ENCODE results near the gene NSUN3. TPM values are rescaled to one million over a fixed set of nuclear protein-coding genes. Genes with fewer than 3 reads are reported as not detected.

The NSUN3 gene
- total RNA-seq, 1 donor from 2014 or later = 43.0 TPM

DNA sequence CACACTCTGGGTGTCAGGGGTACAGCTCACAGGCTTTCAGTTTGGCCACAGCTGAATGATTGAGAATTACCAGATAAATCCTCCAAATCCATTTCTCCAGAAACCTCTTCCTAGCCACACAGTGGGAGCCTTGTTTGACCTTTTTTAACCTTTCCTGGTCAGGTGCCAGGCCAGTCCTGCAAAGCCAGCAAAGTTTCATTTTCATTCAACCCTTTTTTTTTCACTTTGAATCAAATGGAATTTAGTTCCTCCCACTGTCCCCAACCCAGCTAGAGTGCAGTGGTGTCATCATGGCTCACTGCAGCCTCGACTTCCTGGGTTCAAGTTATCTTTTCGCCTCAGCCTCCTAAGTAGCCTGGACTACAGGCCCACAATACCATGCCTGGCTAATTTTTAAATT lies 67.8 kb downstream of the NSUN3 start:
- DNase-seq = no peak

DNA sequence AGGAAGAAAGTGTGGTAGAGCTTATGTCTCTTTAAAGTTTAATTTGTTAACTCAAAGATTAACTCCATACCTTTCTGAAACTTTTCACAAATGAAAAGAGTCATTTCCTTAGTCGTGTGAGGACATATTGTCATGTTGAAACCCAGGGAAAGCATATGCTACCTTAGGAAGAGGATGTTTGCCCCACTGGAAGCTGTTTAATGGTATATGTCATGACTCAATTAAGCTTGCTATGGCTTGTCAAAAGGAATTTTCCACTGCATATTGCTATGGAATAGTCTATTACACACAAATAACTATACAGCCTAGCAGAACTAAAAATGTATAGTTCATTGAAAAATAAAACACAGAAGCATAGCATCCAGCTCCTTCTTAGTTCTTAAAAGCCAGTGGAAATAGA lies 69.9 kb downstream of the NSUN3 start:
- no peak for DNase-seq

DNA sequence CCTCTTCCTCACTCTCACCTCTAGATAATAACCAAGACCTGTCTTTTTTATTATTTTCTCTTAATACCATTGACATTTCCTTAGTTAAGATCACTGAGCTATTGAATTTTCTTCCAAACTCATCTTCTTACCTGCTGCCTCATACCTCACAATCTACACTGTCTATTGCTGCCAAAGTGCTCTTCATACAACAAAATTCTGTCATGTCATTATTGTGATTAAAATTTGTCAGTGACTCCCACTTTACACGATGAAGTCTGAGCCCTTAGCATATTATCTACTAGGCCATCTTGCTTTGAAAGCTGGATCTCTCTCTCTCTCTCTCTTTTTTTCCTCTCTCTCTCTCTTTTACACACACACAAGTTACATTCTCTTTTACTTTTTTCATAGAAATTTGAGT lies 73.3 kb downstream of the NSUN3 start:
- DNase-seq = no peak

DNA sequence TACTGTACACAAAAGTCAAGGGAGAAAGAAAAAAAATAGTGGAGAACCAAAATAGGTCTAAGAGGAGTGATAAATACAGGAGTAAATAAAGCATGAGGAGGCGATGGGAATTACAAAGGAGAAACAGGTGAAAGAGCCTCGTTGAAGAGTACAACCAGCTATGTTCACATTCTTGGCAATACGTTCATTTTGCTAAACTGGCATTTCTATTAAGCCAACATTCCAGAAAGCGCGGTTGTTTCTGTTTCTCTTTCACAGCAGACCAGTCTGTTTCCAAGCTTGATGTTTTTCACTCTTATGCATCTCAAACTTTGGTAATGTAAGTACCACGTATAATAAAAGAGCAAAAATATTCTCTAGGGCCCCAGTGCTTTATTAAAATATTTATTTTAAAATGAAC lies 74.5 kb downstream of the NSUN3 start:
- DNase-seq = no peak

DNA sequence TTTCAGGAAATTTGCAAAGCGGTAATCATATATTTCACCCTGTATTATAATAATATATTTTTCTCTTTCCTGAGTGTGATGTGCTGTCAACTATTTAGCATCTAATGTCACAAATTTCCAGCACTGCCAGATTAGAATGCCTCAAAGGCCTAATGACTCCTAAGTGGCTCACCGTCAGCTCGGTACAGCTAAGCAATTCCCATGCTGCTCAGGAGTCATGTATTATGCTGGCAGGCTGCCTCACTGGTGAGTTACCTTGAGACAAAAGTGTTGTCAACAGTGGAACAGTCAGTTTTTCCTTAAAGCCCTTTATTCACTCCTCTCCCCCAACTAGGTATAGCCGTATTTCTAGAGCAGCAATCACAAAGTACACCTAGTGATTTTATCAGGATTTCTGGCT lies 83.6 kb downstream of the NSUN3 start:
- DNase-seq = no peak

DNA sequence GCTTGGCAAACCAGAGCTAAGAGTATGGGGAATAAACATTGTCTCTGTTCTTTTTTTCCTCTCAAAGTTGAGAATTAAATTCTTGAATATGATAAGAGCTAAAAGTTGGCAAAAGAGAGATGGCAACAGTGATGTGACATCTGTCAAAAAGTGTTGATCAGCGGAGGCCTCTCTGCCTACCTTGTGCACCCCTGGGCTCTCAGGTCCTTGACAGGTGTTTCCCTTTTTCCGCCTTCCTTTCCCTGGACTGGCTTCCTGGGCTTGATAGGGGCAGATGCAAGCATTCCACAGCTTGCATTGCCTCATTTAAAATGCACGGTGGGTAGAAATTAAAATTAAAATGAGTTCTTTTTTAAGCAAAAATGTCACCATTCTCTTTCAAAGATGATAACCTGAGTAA lies 84.2 kb downstream of the NSUN3 start:
- no peak for DNase-seq

DNA sequence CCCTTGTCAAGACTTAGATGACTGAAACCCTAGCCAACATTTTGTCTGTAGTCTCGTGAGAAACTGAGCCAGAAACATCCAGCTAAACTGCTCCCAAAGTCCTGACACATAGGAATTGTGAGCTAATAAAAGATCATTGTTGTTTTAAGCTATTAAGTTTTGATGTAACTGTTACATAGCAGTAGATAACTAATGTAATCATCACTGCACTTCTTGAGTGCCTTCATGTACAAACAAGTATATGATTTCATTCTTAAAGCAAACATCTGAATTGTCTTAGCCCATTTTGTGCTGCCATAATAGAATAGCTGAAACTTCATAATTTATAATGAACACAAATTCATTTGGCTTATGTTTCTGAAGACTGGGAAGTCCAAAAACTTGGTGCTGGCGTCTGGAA lies 87.3 kb downstream of the NSUN3 start:
- no peak for DNase-seq

DNA sequence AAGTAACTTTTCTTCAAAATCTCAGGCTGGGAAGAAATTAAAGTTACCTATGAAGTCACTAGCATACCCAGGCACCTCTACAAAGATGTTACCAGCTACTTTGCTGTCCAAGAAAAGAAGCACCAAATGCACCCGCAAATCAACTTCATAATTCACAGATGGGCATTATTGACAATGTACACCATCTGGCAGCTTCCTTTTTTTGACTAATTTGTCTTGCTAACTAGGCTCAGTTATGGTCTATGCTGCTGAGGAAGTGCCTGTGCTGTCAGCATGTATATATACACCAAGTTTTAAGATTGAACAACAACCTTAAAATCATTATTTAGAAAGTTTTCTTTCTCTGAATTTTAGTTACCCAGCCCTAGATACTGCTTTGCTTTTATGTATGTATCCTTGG lies 93.8 kb downstream of the NSUN3 start:
- DNase-seq = no peak

DNA sequence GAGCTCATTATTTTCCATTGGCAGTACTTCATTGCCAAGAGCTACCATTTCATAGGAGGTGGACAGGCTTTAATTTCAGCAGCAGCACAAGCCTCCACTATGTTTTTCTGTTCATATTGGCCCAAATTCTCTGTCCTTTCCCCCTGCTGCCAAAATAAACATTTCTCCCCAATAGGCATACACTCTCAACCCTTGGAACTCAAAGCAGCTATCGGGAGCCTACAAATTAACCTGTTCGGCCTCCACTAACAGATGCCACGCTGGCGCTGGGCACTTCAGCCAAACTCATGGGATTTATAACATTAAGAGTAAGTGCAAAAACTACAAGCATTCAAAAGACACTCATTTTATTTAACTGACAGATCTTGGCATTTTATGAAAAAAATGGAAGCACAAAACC lies 95.7 kb downstream of the NSUN3 start:
- DNase-seq = no peak

DNA sequence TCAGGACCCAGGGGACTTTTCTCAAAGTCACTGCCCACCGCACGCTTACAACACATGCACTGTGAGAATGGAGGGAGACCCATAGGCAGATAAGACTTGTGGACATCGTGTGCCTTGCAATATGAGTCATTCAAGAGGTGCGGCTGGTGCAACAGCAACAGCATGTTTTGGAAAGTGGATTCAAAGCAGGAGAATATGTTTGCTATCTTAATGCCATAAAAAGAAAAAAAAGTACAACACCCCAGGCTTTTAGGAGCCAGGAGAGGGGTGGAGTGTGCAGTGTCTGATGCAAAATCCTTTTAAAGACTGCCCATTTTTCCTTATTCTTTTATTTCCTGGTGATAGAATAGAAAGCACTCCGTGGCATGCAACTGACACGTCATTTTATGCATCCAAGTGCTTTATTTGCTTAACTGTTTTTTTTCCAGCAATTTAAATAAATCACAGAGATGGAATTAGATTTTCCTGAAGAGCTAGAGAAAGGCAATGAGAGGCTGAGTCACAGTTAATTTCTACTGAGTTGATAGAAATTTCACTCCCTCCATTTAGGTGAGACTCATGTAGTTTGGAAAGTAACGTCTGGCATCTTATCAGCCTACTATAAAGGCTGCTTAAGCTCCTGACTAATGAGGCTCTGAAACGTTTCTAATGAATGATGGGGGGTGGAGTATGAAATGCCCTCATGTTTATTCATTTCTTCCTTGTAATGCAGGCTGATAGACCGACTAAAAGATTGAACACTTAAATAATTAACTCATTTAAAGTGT lies 96.4 kb downstream of the NSUN3 start:
- DNase-seq = no peak

DNA sequence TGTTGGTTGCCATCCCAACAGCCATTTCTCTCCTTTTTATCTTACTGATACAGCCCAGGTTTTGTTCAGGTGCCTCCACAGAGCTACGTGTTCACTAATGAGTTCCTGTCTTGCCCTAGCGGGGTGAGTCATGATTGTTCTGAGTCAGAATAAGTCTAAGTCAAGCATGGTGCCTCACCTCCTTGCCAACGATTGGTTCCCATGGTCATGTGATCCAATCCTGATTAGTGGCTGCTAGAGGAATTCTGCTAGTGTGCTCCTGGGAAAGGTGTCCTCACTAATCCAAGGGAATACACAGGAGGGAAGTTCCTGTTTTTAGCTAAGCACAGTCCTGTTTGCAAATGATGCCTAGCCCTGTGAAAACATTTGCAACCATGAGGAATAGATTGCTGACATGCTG lies 99.8 kb downstream of the NSUN3 start:
- no peak for DNase-seq

DNA sequence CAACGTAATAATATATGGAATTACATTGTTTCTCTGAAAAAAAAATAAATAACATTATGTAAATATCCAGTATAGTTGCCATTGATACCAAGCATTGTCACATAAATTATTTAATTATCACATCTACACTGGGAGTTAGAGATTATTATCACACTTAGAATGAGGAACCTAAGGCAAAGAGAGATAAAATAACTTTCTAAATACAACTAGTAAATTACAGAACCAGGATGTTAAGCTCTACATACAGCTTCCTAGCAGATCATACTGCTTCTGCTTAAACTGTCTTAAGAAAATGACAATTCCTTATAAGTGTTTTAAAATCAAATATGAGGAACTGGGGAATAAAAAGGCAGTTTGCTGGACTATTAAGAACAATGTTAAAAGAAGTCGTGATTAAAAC lies 104.5 kb downstream of the NSUN3 start:
- DNase-seq = no peak

DNA sequence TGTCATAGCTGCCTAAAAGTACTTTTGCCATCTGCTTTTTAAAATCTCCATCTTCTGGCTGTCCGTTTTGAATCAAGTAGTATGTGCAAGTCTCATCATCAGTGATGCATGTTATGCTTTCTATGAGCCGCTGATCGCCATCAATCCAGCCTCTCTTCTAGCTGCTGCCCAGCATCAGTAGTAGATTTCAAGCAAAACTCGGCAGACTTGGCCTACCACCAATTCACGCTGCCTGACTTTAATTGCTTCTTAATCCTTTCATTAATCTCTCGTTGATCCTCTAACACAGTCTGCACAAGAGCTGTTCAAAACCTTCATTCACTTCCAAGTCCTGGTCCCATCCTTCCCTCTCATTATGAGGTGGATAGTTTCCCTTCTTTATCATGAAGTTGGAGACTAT lies 104.9 kb downstream of the NSUN3 start:
- DNase-seq = no peak

DNA sequence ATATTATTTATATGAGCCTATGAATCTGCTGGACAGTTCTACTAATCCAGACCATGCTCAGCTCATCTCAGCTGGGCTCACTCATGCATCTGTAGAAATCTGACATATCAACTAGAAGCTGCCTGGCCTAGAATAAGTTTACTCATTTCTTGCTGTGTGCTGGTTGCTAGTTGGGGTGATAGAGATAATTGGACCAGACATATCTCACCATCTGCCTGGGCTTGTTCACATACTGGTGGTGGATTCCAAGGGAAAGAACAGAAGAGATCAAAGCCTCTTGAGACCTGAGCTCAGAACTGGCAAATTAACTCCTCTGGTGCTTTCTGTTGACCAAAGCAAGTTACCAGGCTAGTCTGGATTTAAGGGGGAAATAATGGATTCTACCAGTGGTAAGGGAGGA lies 109.1 kb downstream of the NSUN3 start:
- DNase-seq = no peak

DNA sequence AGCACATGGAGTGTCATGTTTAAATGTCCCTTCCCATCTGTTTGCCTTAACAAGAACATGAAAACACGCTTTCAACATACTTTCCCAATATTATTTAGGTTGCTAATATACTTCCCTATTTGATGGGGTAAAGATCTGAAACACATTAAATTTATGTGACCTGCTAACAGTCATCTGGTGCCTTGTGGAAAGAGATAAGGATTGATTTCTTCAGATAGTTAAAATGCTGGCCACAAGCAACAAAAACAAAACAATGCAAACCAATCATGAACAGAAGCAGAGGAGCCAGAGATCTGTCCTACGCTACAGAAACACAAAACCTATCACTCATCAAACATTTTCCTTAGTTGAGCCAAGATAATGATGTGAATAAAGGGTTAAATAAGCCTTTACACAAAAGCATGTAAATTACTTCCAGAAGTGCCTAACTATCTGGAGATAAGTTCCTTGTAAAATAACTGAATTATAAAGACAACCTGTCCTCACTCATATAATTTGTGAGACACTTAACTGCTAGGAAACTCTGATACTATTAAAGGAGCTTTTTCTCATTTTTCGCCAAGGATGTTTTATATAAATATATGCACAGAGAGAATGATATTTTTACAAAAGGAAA lies 109.9 kb downstream of the NSUN3 start:
- no peak for DNase-seq

DNA sequence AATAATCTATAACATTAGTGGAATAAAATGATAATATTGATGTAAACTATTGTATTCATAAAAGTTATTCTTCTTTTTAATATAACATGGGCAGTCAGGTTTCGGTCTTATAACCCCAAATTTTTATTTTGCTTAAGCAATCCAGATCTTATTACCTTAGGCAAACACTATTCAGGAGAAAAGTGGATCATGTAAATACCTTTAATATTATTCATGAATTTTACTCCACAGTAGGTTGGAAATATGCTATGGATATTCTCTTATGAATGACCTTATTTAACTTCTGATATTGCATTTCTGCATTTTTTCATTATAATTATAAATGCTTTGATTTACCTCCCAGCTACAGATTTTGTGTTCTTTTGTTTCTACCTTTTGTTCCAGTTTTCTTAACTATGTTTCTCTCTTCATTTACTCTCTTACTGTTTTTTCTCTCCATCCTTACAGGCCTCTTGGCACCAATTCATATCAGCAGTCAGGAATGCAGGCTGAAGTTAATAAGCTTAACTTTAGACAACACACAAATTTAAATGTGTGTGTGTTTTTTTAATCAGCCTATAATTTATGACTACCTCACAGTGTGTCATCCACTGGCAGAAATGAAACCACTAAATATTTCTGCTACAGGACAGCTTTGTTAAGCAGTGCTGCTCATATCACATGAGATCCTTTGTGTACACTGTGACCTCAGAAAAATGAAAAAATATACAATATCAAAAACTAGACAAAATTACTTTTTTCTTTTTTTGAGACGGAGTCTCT lies 111.0 kb downstream of the NSUN3 start:
- DNase-seq = no peak

DNA sequence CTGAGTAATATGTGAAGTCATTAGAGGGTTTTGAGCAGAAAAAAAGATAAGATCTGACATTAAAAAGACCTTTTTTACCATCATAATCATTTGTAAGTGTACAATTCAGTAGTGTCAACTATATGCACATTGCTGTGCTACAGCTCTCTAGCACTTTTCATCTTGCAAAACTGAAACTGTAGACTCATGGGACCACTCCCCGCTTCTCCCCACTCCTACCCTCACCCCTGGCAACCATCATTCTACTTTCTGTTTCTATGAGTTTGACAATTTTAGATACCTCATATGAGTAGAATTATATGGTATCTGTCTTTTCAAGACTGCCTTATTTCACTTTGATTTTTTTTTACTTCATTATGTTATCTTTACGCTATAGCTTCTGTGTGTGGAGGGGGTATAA lies 112.8 kb downstream of the NSUN3 start:
- DNase-seq = no peak

DNA sequence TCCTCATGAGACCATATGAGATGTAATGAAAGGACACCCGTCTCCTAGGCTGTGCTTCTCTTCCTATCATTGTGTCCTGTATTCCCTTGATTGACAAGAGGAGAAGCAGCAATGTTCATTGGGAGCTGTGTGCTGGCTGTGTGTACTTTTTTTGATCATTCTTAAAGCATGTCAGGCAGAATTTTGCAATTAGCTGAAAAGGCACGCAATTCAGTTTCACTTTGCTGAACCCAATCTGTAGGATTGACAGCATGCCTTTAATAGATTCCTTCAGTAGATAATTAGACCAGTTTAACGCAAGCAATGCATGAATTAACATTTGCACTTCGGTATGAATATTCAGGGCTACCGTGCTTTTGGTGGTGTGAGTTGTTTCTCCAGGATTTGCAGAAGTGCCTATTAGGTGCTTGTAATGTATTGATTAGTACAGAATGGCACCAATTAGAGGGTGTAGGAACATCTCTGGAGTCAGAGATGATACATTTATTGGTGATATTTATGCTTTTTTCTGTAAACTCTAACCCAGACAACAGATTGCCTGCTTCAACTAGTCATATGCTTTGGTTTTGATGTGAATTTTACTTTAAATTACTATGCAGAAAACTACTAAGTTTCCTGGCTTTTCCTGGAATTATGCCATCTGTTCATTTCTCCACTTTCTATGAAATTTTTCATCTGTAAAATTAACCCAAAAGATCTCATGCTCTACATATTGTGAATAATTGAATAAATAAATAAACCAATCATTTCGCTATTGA lies 114.3 kb downstream of the NSUN3 start:
- no peak for DNase-seq

Data from occipital lobe (tissue), 2 donors.